Neural crest cell (in vitro differentiated cells): Measurements from ENCODE around the gene UTP4. TPM values are rescaled to one million over a fixed set of nuclear protein-coding genes. Genes with fewer than 3 reads are reported as not detected.

Source experiments
- DNase-seq: peaks from one replicate; pipeline ENCODE4 v3.0.0; 2021; ENCODE audit warnings: low read depth, mixed read lengths, low spot score
- H3K27ac Mint-ChIP-seq: one replicate; pipeline ENCODE4 v1.8.0; 2021; ENCODE audit warnings: mild to moderate bottlenecking, mixed read lengths; ENCODE audit not compliant: unreplicated experiment
- H3K27me3 Mint-ChIP-seq: 2 replicates; pipeline ENCODE4 v1.8.0; 2021; ENCODE audit warnings: low read depth, mild to moderate bottlenecking, mixed read lengths
- H3K36me3 Mint-ChIP-seq: 2 replicates; pipeline ENCODE4 v1.8.0; 2021; ENCODE audit warnings: low read depth, mild to moderate bottlenecking, mixed read lengths
- H3K4me1 Mint-ChIP-seq: 2 replicates; pipeline ENCODE4 v1.8.0; 2021; ENCODE audit warnings: mixed read lengths
- H3K4me3 Mint-ChIP-seq: one replicate; pipeline ENCODE4 v1.8.0; 2021; ENCODE audit warnings: mild to moderate bottlenecking, mixed read lengths
- H3K9me3 Mint-ChIP-seq: 2 replicates; pipeline ENCODE4 v1.8.0; 2021; ENCODE audit warnings: mixed read lengths
- total RNA-seq: library from RNA; stranded (reverse); gene quantifications from 2 replicates; pipeline ENCODE4 v1.2.1, GENCODE V29; 2021
- TF ChIP-seq, protein P1 (sequence below): fragments of 200-600 bp; sonication (generic); conservative IDR thresholded peaks from 2 replicates; pipeline ENCODE4 v1.5.0; 2021; ENCODE audit warnings: antibody characterized with exemption, mild to moderate bottlenecking

UTP4 gene
- total RNA-seq, 1 donor from 2014 or later: 78.5 TPM

DNA sequence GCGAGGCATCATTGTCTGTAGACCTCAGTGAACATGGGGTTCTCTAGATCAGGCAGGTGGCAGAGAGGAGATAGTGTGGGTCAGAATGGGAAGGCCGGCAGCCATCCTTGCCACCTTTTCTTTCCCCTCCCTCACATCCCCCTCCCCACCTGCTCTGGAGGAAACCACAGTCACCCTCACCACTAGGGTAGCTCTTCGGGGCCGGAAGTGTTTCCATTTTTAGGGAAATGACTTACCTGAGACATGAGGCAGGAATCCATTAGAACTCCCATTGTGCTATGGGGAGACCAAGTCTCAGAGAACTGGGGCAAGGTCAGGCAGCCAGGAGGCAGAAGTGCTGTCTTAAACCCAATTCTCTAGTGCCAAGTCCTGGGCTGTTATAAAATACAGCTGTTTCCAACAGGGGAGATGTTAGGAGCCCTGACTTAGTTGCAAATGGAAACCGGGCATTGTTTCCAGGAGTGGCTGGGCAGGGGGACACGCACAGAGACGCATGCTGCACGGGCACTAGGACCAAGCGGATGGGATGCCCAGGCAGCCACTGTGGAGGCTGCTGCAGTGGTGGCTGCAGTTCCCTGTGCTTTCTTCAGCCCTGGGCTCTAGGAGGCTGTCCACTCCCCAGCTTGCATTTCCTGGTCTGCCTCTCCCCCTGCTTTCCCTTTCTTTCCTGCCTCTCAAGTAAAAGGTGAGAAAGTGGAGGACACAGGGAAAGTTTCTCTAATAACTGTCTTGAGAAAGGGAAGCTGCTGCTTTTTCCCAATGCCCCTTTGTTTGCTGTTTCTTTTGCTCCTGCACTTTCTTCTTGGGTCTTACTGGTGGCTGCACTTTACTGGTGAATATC, 24.2 kb upstream of the UTP4 start:
- Mint-ChIP-seq H3K9me3 (no peaks in the 10 kb centered on the region), H3K4me3 (peak overlapping the region; percentile 82), H3K27ac (no peak overlapping the region), H3K4me1 (peaks cover 24% of the 10 kb centered on the region), H3K27me3 (peaks cover 43% of the 10 kb centered on the region), H3K36me3 (peaks cover 6% of the 10 kb centered on the region)
- TF ChIP-seq, protein P1, sequence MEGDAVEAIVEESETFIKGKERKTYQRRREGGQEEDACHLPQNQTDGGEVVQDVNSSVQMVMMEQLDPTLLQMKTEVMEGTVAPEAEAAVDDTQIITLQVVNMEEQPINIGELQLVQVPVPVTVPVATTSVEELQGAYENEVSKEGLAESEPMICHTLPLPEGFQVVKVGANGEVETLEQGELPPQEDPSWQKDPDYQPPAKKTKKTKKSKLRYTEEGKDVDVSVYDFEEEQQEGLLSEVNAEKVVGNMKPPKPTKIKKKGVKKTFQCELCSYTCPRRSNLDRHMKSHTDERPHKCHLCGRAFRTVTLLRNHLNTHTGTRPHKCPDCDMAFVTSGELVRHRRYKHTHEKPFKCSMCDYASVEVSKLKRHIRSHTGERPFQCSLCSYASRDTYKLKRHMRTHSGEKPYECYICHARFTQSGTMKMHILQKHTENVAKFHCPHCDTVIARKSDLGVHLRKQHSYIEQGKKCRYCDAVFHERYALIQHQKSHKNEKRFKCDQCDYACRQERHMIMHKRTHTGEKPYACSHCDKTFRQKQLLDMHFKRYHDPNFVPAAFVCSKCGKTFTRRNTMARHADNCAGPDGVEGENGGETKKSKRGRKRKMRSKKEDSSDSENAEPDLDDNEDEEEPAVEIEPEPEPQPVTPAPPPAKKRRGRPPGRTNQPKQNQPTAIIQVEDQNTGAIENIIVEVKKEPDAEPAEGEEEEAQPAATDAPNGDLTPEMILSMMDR: no peak
- DNase-seq: no peak

DNA sequence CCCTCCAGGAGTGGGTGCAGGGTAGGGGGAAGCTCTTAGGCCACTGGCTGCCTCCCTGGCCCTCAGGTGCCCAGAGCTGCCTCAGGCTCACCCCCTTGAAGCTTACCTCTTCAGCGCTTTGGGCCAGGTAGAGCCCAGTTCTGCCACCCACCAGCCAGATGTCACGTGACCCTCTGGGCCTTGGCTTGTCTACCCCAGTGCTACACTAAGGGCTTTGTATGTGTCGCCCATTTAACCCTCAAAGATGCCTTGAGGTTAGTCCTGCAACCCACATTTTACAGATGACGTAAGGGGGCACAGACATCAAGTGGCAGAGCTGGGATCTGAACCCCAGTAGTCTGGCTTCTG, 23.6 kb upstream of the UTP4 start:
- DNase-seq: no peak
- Mint-ChIP-seq H3K9me3 (no peaks in the 10 kb centered on the region), H3K4me1 (peaks cover 24% of the 10 kb centered on the region), H3K36me3 (peaks cover 6% of the 10 kb centered on the region), H3K4me3 (peak overlapping the region; percentile 82), H3K27ac (no peak overlapping the region), H3K27me3 (peaks cover 40% of the 10 kb centered on the region)
- TF ChIP-seq, protein P1: no peak

DNA sequence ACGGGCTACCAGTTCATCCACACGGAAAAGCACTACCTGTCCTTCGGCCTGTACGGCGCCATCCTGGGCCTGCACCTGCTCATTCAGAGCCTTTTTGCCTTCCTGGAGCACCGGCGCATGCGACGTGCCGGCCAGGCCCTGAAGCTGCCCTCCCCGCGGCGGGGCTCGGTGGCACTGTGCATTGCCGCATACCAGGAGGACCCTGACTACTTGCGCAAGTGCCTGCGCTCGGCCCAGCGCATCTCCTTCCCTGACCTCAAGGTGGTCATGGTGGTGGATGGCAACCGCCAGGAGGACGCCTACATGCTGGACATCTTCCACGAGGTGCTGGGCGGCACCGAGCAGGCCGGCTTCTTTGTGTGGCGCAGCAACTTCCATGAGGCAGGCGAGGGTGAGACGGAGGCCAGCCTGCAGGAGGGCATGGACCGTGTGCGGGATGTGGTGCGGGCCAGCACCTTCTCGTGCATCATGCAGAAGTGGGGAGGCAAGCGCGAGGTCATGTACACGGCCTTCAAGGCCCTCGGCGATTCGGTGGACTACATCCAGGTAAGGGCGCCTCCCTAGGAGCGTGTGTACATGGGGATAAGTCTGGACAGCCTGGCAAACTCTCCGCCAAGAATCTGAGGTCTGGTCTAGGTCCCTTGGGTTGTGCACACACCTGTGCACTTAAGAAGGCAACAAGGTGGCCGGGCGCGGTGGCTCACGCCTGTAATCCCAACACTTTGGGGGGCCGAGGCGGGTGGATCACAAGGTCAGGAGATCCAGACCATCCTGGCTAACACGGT, 22.8 kb upstream of the UTP4 start:
- Mint-ChIP-seq H3K27ac (no peak overlapping the region), H3K36me3 (peaks cover 7% of the 10 kb centered on the region), H3K9me3 (no peaks in the 10 kb centered on the region), H3K27me3 (peaks cover 38% of the 10 kb centered on the region), H3K4me3 (peak overlapping the region; percentile 31), H3K4me1 (peaks cover 24% of the 10 kb centered on the region)
- DNase-seq: no peak
- TF ChIP-seq, protein P1: no peak

DNA sequence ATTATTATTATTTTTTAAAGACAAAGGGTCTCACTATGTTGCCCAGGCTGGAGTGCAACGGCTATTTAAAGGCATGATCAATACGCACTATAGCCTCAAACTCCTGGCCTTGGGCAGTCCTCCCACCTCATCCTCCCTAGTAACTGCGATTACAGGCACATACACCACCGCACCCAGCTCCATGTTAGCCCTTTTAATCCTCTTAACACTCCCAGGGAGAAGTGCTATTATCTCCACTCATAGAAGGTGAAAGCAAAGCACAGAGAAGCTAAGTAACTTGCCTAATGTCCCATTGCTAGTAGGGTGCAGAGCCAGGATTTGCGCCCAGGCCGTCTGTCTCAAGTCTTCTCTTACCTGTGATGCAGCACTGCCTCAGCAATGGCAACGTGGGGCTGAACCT, 22.0 kb upstream of the UTP4 start:
- TF ChIP-seq, protein P1: no peak
- DNase-seq: no peak
- Mint-ChIP-seq H3K36me3 (peaks cover 13% of the 10 kb centered on the region), H3K9me3 (no peaks in the 10 kb centered on the region), H3K4me3 (peak overlapping the region; percentile 27), H3K27ac (no peak overlapping the region), H3K27me3 (peaks cover 34% of the 10 kb centered on the region), H3K4me1 (peaks cover 20% of the 10 kb centered on the region)

DNA sequence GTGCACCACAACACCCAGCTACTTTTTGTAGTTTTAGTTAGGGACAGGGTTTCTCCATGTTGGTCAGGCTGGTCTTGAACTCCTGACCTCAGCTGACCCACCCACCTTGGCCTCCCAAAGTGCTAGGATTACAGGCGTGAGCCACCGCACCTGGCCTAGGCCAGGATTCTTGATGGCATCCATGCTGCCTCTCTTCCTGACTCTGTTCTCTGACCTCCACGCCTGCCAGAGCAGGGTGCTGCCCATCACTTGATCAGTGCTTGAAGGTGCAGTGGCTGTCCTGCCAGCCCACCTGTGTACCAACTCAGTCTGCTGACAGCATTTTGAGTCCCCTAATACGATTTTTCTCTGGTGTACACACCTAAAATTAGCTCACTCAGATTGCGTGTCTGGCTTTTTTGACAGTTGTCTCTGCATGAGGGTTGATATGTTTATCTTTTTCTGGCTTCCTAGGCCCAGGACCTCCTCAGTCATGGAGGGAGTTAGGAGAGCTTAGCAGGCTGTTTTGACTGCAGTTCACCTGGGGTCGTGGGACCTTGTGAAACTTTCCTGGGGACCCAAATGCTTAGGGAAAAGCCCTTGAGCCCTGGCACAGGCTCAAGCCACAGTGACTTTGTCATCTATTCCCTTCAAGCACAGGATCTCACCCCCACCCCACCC, 21.1 kb upstream of the UTP4 start:
- H3K27me3 Mint-ChIP-seq: peaks cover 29% of the 10 kb centered on the region
- H3K36me3 Mint-ChIP-seq: peaks cover 13% of the 10 kb centered on the region
- TF ChIP-seq, protein P1: no peak
- H3K9me3 Mint-ChIP-seq: no peaks in the 10 kb centered on the region
- H3K4me3 Mint-ChIP-seq: peak overlapping the region; percentile 44
- H3K27ac Mint-ChIP-seq: no peak overlapping the region
- DNase-seq: no peak
- H3K4me1 Mint-ChIP-seq: peaks cover 16% of the 10 kb centered on the region
